ENCODE data around the gene LINC00305.

DNA sequence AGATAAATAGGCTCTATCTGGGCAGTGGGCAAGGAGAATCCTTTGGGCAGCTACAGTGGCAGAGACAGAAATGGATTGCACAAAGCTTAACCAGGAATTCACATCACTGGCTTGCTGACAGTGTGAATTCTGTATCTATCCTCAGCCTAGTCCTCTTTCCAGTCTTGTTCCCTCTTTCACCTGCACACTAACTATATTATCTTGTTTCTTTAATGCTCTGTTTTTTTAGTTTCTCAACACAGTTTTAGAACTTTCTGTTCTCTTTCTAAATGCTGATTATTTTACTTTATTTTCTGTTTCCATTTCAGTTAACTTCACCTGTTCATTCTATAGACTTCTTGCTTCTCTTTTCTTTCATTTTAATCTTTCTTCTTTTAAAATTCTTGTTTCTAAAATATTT, 66.4 kb downstream of the LINC00305 start:
- TF ChIP-seq, protein P1, sequence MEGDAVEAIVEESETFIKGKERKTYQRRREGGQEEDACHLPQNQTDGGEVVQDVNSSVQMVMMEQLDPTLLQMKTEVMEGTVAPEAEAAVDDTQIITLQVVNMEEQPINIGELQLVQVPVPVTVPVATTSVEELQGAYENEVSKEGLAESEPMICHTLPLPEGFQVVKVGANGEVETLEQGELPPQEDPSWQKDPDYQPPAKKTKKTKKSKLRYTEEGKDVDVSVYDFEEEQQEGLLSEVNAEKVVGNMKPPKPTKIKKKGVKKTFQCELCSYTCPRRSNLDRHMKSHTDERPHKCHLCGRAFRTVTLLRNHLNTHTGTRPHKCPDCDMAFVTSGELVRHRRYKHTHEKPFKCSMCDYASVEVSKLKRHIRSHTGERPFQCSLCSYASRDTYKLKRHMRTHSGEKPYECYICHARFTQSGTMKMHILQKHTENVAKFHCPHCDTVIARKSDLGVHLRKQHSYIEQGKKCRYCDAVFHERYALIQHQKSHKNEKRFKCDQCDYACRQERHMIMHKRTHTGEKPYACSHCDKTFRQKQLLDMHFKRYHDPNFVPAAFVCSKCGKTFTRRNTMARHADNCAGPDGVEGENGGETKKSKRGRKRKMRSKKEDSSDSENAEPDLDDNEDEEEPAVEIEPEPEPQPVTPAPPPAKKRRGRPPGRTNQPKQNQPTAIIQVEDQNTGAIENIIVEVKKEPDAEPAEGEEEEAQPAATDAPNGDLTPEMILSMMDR (IDR thresholded peaks at IDR 0.05) = no peak
- TF ChIP-seq POLR2A (IDR thresholded peaks at IDR 0.05) (no peak), EP300 (IDR thresholded peaks at IDR 0.05; ENCODE audit: low read depth) (no peak)
